ENCODE results near the gene SPO11.

The SPO11 gene

GRCh38 chr20:57374343-57374930 is 44.8 kb downstream of the SPO11 start:
- DNase-seq (ENCODE audit: low spot score) = no peak

- DNase-seq (ENCODE audit: low spot score) = no peak
Measured at GRCh38 chr20:57374931-57375651, 45.5 kb downstream of the SPO11 start.

GRCh38 chr20:57375652-57376230 is 46.1 kb downstream of the SPO11 start:
- DNase-seq (ENCODE audit: low spot score) = no peak

- DNase-seq (ENCODE audit: low spot score) = no peak
Measured at GRCh38 chr20:57377350-57377749, 47.7 kb downstream of the SPO11 start.

GRCh38 chr20:57378107-57378506 is 48.5 kb downstream of the SPO11 start:
- no peak for DNase-seq (ENCODE audit: low spot score)

- DNase-seq (ENCODE audit: low spot score) = no peak
Measured at GRCh38 chr20:57378646-57379262, 49.2 kb downstream of the SPO11 start.

GRCh38 chr20:57379263-57379647 is 49.7 kb downstream of the SPO11 start:
- no peak for DNase-seq (ENCODE audit: low spot score)

GRCh38 chr20:57380081-57380750 is 50.6 kb downstream of the SPO11 start:
- no peak for DNase-seq (ENCODE audit: low spot score)

- peak; percentile 75 for DNase-seq (ENCODE audit: low spot score)
Measured at GRCh38 chr20:57381596-57382503, 52.2 kb downstream of the SPO11 start.

GRCh38 chr20:57382516-57382915 is 52.9 kb downstream of the SPO11 start:
- no peak for DNase-seq (ENCODE audit: low spot score)

GRCh38 chr20:57383447-57384347 is 54.1 kb downstream of the SPO11 start:
- DNase-seq (ENCODE audit: low spot score) = no peak

GRCh38 chr20:57384486-57384885 is 54.9 kb downstream of the SPO11 start:
- no peak for DNase-seq (ENCODE audit: low spot score)

- no peak for DNase-seq (ENCODE audit: low spot score)
Measured at GRCh38 chr20:57384953-57385761, 55.6 kb downstream of the SPO11 start.

- DNase-seq (ENCODE audit: low spot score) = no peak
Measured at GRCh38 chr20:57385940-57386339, 56.3 kb downstream of the SPO11 start.

GRCh38 chr20:57386762-57387161 is 57.2 kb downstream of the SPO11 start:
- DNase-seq (ENCODE audit: low spot score) = no peak

- no peak for DNase-seq (ENCODE audit: low spot score)
Measured at GRCh38 chr20:57387463-57387862, 57.9 kb downstream of the SPO11 start.

- no peak for DNase-seq (ENCODE audit: low spot score)
Measured at GRCh38 chr20:57387945-57388371, 58.4 kb downstream of the SPO11 start.

GRCh38 chr20:57388953-57389694 is 59.5 kb downstream of the SPO11 start:
- DNase-seq (ENCODE audit: low spot score) = no peak
